Choroid plexus epithelial cell (primary cell): Measurements from ENCODE around the gene PIP.

Experiments used
- DNase-seq: peaks from one replicate; pipeline ENCODE4 v3.0.0-alpha.2; 2010; ENCODE audit warnings: low read depth
- H3K4me3 ChIP-seq: 2 replicates; pipeline ENCODE4 v1.5.1; 2011; ENCODE audit warnings: low read depth, mild to moderate bottlenecking, control low read depth, low read length, moderate library complexity
- TF ChIP-seq, protein P1 (sequence below): conservative IDR thresholded peaks from 2 replicates; pipeline ENCODE4 v1.5.1; 2011; ENCODE audit warnings: low read depth, mild to moderate bottlenecking, control low read depth, inconsistent platforms, low read length, moderate library complexity

The PIP gene

DNA sequence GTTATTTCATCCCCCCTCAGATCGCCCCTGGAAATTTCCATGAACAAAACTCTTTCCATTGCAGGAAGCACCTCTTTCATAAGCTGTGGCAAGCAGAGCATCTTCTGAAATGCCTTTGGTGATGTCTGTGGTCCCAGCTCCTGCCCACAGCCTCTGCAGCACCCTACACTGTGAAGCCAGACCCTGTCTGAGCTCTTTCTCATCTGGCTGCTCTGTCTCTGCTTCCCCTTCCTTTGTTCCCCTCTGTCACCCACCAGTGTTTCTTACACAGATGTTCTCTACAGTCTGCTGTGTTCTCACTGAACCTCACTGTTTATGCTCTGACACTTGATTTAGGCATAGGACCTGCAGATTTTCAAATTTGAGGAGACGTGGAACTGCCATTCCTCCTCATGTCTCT is 49.5 kb downstream of the PIP start:
- TF ChIP-seq, protein P1, sequence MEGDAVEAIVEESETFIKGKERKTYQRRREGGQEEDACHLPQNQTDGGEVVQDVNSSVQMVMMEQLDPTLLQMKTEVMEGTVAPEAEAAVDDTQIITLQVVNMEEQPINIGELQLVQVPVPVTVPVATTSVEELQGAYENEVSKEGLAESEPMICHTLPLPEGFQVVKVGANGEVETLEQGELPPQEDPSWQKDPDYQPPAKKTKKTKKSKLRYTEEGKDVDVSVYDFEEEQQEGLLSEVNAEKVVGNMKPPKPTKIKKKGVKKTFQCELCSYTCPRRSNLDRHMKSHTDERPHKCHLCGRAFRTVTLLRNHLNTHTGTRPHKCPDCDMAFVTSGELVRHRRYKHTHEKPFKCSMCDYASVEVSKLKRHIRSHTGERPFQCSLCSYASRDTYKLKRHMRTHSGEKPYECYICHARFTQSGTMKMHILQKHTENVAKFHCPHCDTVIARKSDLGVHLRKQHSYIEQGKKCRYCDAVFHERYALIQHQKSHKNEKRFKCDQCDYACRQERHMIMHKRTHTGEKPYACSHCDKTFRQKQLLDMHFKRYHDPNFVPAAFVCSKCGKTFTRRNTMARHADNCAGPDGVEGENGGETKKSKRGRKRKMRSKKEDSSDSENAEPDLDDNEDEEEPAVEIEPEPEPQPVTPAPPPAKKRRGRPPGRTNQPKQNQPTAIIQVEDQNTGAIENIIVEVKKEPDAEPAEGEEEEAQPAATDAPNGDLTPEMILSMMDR = no peak
- H3K4me3 ChIP-seq = no peak overlapping the region
- DNase-seq = no peak

DNA sequence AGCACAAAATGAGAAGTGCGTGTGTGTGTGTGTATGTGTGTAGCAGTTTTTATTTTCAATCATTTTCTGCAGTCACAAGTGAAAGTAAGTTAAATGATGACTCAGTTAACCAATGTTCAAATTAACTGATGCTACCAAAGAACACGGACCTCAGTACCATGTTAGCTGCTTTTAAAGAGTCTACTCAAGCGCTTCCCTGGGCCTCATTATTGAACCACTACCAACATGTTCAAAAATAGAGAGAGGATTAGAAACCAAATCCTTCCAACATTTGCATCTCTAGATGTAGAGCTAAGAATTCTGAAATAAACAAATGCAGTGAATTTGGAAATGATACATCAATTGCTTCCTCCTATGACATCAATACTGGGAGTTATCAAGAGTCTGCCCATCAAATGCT is 51.1 kb downstream of the PIP start, which contains the start of gene TAS2R39:
TAS2R39 (plus strand) TSS at position 396 of the 400 bp plus-strand sequence; CDS start at position 396, 0 bp downstream.
- no peak for DNase-seq
- TF ChIP-seq, protein P1 = no peak
- no peak within 1 kb of the TSS for H3K4me3 ChIP-seq

DNA sequence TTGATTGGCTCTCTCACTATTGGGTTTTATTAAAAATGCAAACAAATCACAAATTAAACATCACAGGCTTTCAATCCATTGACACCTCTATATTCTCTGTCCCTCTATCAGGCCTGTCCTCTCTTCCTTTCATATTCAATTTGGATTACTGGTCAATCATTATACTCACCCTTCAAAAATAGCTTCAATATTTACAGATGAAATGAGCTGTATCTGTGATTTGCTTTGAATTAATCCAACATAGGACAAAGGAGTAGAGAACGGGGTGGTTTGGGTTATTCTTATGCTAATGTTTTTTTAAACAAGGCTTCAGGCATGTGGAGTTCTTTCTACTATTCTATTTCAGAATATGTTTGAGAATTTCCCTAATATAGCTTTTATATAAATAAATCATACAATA is 53.7 kb downstream of the PIP start:
- no peak overlapping the region for H3K4me3 ChIP-seq
- TF ChIP-seq, protein P1 = no peak
- no peak for DNase-seq

DNA sequence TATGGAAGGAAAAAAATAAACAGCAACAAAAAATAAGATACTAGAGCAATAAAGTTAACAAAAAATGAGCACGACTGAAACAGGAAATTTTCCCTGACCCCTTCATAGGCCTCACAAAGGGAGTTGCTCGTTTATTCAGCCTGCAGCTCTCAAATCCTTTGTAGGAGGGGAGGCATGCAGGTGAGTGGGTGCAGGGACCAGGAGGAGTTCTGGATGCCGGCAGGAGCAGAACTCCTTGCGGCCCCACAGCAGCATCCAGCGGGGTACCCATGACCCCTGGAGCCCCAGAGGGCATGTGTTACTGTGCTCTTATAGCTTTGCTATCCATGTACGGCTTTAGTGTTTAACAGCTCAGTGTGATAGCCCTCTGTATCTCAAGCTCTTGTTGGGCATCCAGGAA is 57.1 kb downstream of the PIP start:
- TF ChIP-seq, protein P1 = no peak
- no peak overlapping the region for H3K4me3 ChIP-seq
- DNase-seq = no peak
